Activated naive CD4-positive, alpha-beta T cell treated with anti-CD3 and anti-CD28 coated beads, Interleukin-2, amount 50 U/mL, for 24 hours (primary cell): ENCODE results near the gene MGRN1.
A peak's percentile ranks its signal among the peaks of the same experiment; 100 is the strongest.

Experiments used
- H3K27ac Mint-ChIP-seq: one replicate; pipeline ENCODE4 v1.8.0; 2021; ENCODE audit warnings: mild to moderate bottlenecking, mixed read lengths
- H3K27me3 Mint-ChIP-seq: one replicate; pipeline ENCODE4 v1.8.0; 2021; ENCODE audit warnings: mixed read lengths
- H3K36me3 Mint-ChIP-seq: one replicate; pipeline ENCODE4 v1.8.0; 2021; ENCODE audit warnings: mixed read lengths
- H3K4me1 Mint-ChIP-seq: one replicate; pipeline ENCODE4 v1.8.0; 2021; ENCODE audit warnings: mixed read lengths
- H3K4me3 Mint-ChIP-seq: one replicate; pipeline ENCODE4 v1.8.0; 2021; ENCODE audit warnings: mild to moderate bottlenecking, mixed read lengths
- H3K9me3 Mint-ChIP-seq: one replicate; pipeline ENCODE4 v1.8.0; 2021; ENCODE audit warnings: mixed read lengths

Gene MGRN1

GRCh38 chr16:4682084-4682591, 57.5 kb downstream of the MGRN1 start:
- peaks cover 5% of the 10 kb centered on the region for H3K4me1 Mint-ChIP-seq
- no peaks in the 10 kb centered on the region for H3K36me3 Mint-ChIP-seq
- H3K27ac Mint-ChIP-seq, result no peak overlapping the region

GRCh38 chr16:4682616-4683254, 58.1 kb downstream of the MGRN1 start:
- Mint-ChIP-seq H3K9me3 (no peaks in the 10 kb centered on the region), H3K4me1 (peaks cover 4% of the 10 kb centered on the region), H3K27me3 (no peaks in the 10 kb centered on the region), H3K27ac (no peak overlapping the region), H3K36me3 (no peaks in the 10 kb centered on the region), H3K4me3 (no peak overlapping the region)

More at GRCh38 chr16:4682084-4682591, 57.5 kb downstream of the MGRN1 start:
- Mint-ChIP-seq H3K4me3 (no peak overlapping the region), H3K27me3 (no peaks in the 10 kb centered on the region), H3K9me3 (no peaks in the 10 kb centered on the region)

GRCh38 chr16:4683255-4684057, 58.8 kb downstream of the MGRN1 start:
- H3K4me1 Mint-ChIP-seq, result peaks cover under 1% of the 10 kb centered on the region
- no peak overlapping the region for H3K27ac Mint-ChIP-seq
- no peaks in the 10 kb centered on the region for H3K9me3 Mint-ChIP-seq
- H3K4me3 Mint-ChIP-seq, result no peak overlapping the region
- no peaks in the 10 kb centered on the region for H3K36me3 Mint-ChIP-seq
- no peaks in the 10 kb centered on the region for H3K27me3 Mint-ChIP-seq

GRCh38 chr16:4684058-4684715, 59.6 kb downstream of the MGRN1 start:
- no peaks in the 10 kb centered on the region for H3K9me3 Mint-ChIP-seq
- H3K27me3 Mint-ChIP-seq, result no peaks in the 10 kb centered on the region
- no peak overlapping the region for H3K27ac Mint-ChIP-seq
- no peaks in the 10 kb centered on the region for H3K36me3 Mint-ChIP-seq
- H3K4me1 Mint-ChIP-seq, result no peaks in the 10 kb centered on the region
- H3K4me3 Mint-ChIP-seq, result no peak overlapping the region

- H3K4me3 Mint-ChIP-seq, result no peak overlapping the region
- no peaks in the 10 kb centered on the region for H3K36me3 Mint-ChIP-seq
- no peaks in the 10 kb centered on the region for H3K27me3 Mint-ChIP-seq
- no peaks in the 10 kb centered on the region for H3K4me1 Mint-ChIP-seq
- H3K27ac Mint-ChIP-seq, result peak overlapping the region; percentile 23
- no peaks in the 10 kb centered on the region for H3K9me3 Mint-ChIP-seq
These were observed 60.1 kb downstream of the MGRN1 start for GRCh38 chr16:4684763-4685162.

- no peak overlapping the region for H3K27ac Mint-ChIP-seq
- H3K9me3 Mint-ChIP-seq, result no peaks in the 10 kb centered on the region
- no peak overlapping the region for H3K4me3 Mint-ChIP-seq
- no peaks in the 10 kb centered on the region for H3K4me1 Mint-ChIP-seq
- H3K36me3 Mint-ChIP-seq, result no peaks in the 10 kb centered on the region
- no peaks in the 10 kb centered on the region for H3K27me3 Mint-ChIP-seq
These were observed 60.7 kb downstream of the MGRN1 start for GRCh38 chr16:4685292-4685691.

- H3K27me3 Mint-ChIP-seq, result no peaks in the 10 kb centered on the region
- no peak overlapping the region for H3K4me3 Mint-ChIP-seq
- H3K36me3 Mint-ChIP-seq, result no peaks in the 10 kb centered on the region
- no peak overlapping the region for H3K27ac Mint-ChIP-seq
- H3K9me3 Mint-ChIP-seq, result no peaks in the 10 kb centered on the region
- no peaks in the 10 kb centered on the region for H3K4me1 Mint-ChIP-seq
These were observed 61.3 kb downstream of the MGRN1 start for GRCh38 chr16:4685776-4686496.

GRCh38 chr16:4686497-4687210, 62.0 kb downstream of the MGRN1 start:
- no peak overlapping the region for H3K27ac Mint-ChIP-seq
- no peaks in the 10 kb centered on the region for H3K36me3 Mint-ChIP-seq
- H3K9me3 Mint-ChIP-seq, result no peaks in the 10 kb centered on the region
- H3K4me3 Mint-ChIP-seq, result no peak overlapping the region
- H3K27me3 Mint-ChIP-seq, result no peaks in the 10 kb centered on the region
- peaks cover 3% of the 10 kb centered on the region for H3K4me1 Mint-ChIP-seq

GRCh38 chr16:4687416-4687815, 62.8 kb downstream of the MGRN1 start:
- Mint-ChIP-seq H3K4me3 (no peak overlapping the region), H3K27ac (peak overlapping the region; percentile 68), H3K9me3 (no peaks in the 10 kb centered on the region), H3K27me3 (no peaks in the 10 kb centered on the region), H3K36me3 (no peaks in the 10 kb centered on the region), H3K4me1 (peaks cover 6% of the 10 kb centered on the region)

- H3K36me3 Mint-ChIP-seq, result no peaks in the 10 kb centered on the region
- H3K4me1 Mint-ChIP-seq, result peaks cover 9% of the 10 kb centered on the region
These were observed 63.5 kb downstream of the MGRN1 start for GRCh38 chr16:4687946-4688673.

GRCh38 chr16:4688674-4689045, 64.0 kb downstream of the MGRN1 start:
- Mint-ChIP-seq H3K4me1 (peaks cover 9% of the 10 kb centered on the region), H3K4me3 (no peak overlapping the region), H3K36me3 (no peaks in the 10 kb centered on the region), H3K9me3 (no peaks in the 10 kb centered on the region), H3K27me3 (no peaks in the 10 kb centered on the region), H3K27ac (no peak overlapping the region)

More at GRCh38 chr16:4687946-4688673, 63.5 kb downstream of the MGRN1 start:
- peak overlapping the region; percentile 68 for H3K27ac Mint-ChIP-seq
- no peaks in the 10 kb centered on the region for H3K9me3 Mint-ChIP-seq
- no peak overlapping the region for H3K4me3 Mint-ChIP-seq
- H3K27me3 Mint-ChIP-seq, result no peaks in the 10 kb centered on the region

- Mint-ChIP-seq H3K4me1 (peaks cover 9% of the 10 kb centered on the region), H3K9me3 (no peaks in the 10 kb centered on the region), H3K27ac (no peak overlapping the region), H3K27me3 (no peaks in the 10 kb centered on the region), H3K36me3 (no peaks in the 10 kb centered on the region), H3K4me3 (no peak overlapping the region)
These were observed 64.6 kb downstream of the MGRN1 start for GRCh38 chr16:4689091-4689671.

GRCh38 chr16:4689864-4690704, 65.5 kb downstream of the MGRN1 start:
- H3K27ac Mint-ChIP-seq, result no peak overlapping the region
- no peaks in the 10 kb centered on the region for H3K27me3 Mint-ChIP-seq
- H3K9me3 Mint-ChIP-seq, result no peaks in the 10 kb centered on the region
- H3K4me1 Mint-ChIP-seq, result peaks cover 11% of the 10 kb centered on the region
- no peak overlapping the region for H3K4me3 Mint-ChIP-seq
- no peaks in the 10 kb centered on the region for H3K36me3 Mint-ChIP-seq
